Measurements from ENCODE around the gene SORCS3.

- TF ChIP-seq, protein P1, sequence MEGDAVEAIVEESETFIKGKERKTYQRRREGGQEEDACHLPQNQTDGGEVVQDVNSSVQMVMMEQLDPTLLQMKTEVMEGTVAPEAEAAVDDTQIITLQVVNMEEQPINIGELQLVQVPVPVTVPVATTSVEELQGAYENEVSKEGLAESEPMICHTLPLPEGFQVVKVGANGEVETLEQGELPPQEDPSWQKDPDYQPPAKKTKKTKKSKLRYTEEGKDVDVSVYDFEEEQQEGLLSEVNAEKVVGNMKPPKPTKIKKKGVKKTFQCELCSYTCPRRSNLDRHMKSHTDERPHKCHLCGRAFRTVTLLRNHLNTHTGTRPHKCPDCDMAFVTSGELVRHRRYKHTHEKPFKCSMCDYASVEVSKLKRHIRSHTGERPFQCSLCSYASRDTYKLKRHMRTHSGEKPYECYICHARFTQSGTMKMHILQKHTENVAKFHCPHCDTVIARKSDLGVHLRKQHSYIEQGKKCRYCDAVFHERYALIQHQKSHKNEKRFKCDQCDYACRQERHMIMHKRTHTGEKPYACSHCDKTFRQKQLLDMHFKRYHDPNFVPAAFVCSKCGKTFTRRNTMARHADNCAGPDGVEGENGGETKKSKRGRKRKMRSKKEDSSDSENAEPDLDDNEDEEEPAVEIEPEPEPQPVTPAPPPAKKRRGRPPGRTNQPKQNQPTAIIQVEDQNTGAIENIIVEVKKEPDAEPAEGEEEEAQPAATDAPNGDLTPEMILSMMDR (conservative IDR thresholded peaks at IDR 0.05): no peak
- TF ChIP-seq ZFX (IDR thresholded peaks at IDR 0.05): no peak
These were observed 480.7 kb downstream of the SORCS3 start for GRCh38 chr10:105121743-105122142.

All from C4-2B (cell line).